Stimulated activated CD8-positive, alpha-beta memory T cell treated with anti-CD3 and anti-CD28 coated beads, Interleukin-4, amount 100 ng/mL, for 4 hours (primary cell): ENCODE measurements around the gene WFS1.

ENCODE experiments used
- DNase-seq, 2 donors: peaks; one replicate each; pipeline ENCODE4 v3.0.0-alpha.2; 2020; ENCODE audit warnings: low read depth in 2 of 2, low spot score in 1 of 2

Gene WFS1

DNA sequence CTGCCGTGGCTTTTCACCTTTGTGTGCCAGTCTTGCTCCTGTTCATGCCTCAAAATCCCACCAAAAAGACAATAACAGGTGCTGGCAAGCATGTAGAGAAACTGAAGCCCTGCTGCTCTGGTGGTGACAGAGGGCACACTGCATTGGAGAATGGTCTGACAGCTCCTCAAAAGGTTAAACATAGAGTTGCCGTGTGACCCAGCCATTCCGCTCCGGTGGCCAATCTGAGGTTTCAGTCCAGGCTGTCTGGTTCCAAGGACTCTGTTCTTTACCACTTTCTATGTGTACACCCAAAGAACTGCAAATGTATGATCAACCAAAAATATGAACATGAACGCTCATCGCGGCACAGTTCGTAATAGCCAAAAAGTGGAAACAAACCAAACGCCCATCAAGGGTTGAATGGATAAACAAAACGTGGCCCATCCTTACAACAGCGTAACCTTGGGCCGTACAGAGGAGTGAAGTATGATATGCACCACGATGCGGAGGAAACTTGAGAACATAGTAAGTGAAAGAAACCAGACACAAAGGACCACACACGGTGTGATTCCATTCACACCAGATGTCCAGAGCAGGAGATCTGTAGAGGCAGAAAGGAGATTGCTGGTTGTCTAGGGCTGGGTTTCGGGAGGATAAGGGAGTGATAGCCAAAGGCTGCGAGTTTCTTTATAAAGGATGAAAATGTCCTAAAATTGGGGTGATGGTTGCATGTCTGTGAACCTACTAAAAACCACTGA lies 33.6 kb upstream of the WFS1 start:
- no peak for DNase-seq

DNA sequence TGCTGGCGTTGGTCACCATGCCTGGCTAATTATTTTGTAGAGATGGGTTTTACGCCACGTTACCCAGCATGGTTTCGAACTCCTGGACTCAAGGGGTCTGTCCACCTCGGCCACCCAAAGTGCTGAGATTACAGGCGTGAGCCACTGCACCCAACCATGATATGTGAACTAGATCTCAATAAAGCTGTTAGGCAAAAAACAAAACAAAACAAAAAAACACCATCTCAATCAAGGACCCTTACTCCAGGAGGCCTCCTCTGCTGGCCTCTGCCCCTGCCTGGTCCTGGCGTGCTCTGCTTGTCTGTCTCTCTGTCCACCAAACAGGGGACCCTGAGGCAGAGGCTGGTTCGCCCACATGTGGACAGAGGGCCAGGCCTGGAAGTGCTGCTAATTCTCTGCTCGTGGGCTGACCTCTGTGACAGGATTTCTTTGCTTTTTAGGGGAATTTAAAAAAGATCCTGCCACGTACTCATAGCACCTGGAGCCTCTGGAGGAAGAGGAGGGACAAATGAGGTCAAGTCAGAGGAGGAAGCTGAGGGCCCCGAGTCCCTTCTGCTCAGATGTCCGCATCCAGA lies 32.7 kb upstream of the WFS1 start:
- DNase-seq = no peak

DNA sequence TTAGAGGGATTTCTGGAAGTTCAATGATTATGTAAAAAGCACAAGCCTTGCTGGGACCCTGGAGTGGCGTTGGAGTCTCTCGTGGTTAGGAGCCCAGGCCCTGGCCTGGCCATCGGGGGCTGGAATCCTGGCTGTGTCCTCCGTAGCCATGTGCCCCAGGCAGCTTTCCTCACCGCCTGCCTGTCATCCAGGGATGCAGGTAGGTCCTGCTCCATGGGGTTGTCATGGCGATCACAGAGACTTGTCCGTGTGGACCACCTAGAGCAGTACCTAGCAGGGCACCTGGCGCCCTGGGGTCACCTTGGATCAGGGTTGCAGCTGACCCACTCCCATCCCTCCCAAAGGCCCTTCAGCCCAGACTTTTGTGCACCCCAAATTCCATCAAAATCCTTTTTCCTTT lies 30.2 kb upstream of the WFS1 start:
- DNase-seq = no peak

DNA sequence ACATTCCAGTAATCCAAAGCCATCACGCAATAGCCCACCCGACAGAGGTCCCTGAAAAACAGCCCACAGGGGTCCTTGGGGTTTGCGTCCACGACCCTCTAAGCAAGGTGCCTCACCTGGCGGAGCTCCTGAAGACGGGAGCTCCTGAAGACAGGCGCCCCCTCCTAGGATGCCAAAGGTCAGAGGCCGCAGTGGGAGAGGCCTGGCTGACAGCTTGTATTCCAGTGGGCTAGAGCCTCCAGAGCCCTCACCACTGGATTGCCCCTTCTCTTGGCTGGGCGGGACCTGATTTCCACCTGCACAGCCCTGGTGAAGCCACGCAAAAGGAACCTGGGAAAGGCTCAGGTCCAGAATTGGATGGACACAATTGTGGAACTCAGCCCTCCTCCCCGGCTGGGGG lies 29.7 kb upstream of the WFS1 start:
- DNase-seq = no peak

DNA sequence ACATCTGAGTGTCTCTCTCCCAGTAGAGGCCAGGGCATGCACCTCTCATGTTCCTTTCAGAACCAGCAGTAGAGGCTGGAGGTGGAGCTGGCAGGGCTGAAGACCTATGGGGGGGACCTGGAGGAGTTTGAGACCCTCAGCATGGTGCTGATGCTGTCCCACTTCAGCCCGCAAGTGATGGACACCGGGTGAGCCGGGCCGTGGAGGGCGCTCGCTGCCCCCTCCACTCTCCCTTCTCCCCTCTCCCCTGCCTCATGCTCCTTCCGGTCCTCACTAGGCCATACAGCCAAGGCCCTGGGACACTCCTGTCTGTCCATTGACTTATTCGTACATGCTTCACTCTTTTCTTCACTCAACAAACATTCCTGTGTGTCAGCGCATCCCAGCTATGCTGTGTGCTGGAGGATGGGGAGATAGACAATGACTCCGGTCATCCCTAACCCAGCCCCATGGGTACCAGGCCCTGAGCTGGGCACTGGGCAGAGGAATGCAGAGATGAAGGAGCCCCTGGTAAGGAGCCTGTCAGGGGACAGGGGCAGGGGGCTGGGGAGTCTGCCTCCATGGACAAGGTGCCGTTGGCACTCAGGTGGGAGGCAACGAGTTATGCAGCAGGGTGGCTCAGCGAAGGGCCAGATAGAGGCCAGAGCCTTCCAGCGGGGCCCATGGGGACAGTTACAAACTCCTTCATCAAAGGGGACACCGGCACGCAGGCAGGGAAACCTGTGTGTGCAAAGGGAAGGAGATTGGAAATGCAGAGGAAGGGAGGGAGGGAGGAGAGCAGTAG lies 28.4 kb upstream of the WFS1 start:
- DNase-seq = no peak

DNA sequence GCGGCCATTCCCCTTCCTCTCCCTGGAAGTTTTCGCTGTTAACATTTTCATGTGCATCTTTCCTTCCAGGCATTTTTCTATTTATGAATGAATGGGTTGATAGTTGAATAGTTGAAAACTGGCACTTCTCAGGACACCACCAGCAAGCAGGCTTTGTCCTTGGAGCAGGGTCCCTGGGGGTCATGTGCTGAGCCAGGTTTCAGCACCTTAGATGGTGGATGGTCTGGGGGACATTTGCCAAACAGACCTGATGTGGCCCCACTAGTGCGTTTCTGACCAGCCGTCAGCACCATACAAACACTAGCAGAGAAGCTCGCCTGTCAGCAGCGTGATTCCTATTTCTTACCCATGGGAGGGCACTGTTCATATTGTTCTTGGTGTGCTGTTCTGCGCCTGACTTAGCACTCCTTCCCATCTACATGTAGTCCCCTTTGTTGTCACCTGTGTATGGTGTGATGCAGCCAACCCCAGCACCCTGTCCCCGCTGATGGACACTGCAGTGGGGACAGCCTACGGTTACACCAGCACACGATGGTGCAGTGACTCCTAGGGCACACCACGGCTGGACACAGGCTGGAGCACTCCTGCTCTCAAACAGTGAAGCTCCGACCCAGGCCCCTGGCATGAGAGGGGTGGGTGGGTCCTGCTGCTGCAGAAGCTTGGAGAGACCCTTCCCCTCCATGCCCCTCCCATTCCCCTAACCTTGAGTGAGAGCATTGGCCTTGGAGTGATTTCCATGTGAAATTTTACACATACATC lies 27.2 kb upstream of the WFS1 start:
- DNase-seq = no peak

DNA sequence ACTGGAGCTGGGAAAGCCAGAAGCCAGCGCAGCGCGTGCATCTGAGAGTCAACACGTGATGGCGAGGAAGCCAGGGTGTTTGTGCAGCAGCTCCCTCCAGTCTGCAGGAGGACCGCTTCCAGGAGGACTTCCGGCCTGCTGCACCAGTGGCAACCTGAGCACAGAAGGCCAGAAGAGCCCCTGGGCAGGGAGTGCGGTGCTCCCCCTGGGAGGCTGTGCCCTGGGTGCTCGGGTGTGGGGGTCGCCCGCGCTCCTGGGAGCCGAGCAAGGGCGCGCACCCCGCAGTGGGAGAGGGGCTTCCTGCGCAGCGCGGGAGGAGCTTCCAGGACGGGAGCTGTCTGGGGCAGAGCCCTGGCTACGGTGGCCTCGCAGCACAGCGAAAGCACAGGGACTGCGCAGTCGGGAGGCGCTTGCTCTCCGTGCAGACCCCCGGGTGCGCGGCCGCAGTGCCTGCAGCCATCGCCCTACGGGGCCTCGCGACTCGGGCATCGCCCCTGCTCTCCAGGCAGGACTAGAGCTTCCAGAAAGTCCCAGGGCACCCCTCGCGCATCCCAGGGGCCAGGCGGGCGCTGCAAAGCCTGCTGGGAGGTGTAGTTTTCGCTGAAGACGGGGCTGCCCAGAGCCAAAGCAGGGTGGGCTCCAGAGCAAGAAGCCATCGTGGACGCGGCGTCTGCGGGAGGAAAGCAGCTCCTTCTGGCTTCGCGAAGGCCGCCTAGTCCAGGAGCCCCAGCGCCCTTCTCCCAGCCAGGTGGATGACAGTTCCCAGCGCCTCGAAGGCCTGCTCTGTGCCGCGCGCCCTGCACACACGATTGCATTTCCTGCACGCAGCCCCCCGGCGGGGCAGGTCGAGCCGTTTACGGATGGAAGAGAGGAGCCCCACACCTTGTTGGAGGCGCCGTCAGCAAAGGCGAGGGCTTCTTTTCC lies 24.1 kb upstream of the WFS1 start:
- no peak for DNase-seq

DNA sequence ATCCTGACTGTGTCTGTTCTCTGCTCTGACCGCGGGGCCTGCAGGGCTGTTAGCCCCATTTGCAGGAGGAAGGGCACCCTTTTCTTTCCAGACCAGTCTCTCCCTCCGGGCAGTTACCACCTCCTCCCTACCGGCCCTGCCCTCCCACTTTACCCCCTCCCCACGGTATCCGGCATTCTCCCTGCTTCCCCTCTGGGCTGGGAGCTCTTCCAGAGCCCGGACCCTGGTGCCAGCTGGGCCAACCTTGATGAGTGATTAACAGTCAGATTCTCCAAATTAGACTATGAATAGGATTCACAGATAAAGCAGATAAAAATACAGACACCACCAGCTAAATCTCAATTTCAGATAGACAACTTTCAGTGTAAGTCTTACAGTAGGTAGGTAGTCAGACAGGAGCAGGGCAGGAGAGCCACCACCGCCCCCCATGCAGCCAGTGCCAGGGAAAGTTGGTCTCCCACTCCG lies 23.4 kb upstream of the WFS1 start:
- no peak for DNase-seq

DNA sequence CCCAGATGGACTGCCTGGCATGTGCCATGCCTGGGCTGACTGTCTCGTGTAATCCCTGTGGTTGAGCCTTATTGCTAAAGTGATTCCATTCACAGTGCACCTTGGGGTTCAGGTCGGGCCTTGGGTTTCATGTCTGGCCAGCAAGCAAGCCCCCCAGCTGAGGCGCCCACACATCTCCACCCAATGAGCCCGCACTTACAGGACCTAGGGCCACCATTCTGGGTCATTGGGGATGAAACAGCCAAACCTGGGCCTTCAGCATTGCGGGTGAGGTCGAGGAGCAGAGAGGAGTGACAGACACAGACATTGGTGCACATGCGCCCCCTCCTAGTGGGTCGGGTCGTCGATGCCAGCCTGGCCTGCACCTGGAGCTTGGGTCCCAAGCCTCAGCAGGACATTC lies 21.3 kb upstream of the WFS1 start:
- no peak for DNase-seq

DNA sequence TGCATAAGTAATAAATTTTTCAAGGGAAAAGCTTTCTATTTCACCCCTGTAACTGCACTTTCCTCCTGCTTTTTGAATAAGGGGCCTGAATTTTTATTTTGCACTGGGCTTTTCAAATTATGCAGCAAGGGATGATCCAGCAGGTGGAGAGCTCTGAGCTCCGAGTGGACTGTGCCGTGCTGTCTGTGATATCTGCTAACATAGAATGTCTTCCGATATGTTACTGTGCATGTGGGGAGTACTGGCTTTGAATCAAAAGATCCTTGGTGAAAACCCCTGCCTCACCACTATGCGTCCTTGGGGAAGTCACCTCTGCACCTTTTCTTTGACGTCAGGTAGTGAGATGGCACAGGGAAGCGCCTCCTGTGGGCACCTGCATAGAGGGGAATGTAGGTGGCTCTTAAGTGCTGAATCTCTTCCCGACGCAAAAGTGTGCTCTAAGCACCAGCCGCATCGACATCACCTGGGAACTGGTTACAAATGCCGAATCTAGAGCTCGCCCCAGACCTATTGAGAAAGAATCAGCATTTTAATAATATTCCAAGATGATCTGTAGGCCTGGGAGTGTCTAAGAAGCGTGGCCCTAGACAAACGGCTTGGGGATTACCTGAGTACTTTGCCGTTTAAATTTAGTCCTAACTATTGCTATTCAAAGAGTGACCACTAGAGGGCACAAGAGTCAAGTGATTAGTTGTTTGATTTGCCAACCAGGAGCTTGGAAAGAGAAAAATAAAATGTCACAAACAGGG lies 19.2 kb upstream of the WFS1 start:
- no peak for DNase-seq

DNA sequence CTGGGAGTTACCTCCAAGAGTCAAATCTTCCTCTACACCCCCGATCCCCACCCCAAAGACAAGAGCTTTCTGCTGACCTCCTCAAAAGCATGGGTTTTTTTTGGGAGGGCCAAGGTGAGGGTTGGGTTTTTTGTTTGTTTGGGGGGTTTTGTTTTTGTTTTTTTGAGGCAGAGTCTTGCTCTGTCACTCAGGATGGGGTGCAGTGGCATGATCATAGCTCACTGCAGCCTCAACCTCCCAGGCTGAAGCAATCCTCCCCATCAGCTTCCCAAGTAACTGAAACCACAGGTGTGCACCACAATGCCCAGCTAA lies 18.7 kb upstream of the WFS1 start:
- DNase-seq = no peak

DNA sequence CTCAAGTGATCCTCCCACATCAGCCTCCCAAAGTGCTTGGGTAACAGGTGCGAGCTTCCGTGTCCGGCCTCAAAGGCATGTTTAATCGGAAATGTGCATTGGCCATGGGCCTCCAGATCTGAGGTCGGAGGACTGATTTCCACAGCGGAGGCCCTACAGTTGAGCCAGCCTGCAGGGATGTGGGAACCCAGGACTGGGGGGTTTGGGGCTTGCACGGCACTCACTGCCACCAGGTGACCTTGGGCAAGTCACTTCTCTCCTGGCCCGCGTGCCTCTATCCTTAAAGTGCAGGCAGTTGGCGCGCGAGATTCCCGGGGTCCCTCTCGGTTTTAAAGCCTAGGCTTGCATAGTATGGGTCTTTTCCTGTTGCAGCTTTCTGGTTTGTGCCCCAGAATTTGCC lies 18.3 kb upstream of the WFS1 start:
- no peak for DNase-seq

DNA sequence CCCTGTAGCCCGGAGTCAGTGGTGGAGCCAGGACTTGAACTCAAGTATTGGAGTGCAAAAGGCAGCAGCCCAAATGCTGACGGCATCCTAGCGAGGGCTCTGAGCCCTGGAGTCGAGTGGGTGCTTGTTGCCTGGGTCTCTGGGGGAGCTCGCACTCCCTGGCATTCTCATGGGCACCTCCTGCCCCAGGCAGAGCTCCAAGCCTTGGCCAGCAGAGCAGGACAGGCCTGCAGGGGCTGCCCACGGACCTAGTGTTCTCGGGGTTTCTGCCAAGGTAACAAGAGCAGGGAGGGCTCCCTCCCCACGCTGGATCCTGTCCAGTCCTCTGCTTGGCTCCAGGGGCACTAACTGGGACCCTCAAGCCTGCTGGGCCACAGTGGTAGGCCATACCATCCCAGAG lies 17.6 kb upstream of the WFS1 start:
- DNase-seq = no peak

DNA sequence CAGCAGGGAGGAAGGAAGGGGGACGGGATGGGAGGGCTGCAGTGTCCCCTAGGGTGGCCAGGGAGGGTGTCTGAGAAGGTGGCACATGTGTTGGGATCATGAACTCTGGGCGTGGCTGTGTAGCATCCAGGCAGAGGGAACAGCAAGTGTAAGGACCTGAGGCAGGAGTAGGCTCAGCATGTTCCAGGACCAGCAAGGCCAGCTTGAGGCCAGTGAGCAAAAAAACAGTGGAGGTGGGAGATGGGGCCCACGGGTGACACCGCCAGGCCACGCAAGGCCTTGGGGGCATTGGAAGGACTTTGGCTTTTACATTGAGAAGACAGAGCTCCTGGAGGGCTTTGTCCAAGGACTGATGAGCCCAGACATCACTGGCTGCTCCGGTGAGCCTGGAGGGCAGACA lies 16.5 kb upstream of the WFS1 start:
- DNase-seq = no peak

DNA sequence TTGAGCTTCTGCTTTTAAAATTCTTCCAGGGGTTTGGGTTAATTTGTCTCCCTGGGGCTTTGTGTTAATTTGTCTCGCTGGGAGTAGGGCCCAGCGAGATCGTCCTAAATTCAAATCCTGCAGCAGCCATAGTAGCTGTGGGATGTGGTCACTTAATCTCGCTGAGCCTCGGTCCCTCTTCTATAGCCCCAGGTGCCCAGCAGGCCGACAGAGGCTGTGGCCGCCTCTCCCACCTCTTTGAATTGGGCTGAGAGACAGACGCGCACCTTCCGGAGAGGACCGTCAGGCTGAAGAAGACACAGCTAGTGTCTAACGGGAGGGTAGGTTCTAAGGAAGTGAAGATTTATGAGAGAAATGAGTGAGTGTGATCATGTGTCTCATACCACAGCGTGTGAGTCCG lies 15.7 kb upstream of the WFS1 start:
- no peak for DNase-seq

DNA sequence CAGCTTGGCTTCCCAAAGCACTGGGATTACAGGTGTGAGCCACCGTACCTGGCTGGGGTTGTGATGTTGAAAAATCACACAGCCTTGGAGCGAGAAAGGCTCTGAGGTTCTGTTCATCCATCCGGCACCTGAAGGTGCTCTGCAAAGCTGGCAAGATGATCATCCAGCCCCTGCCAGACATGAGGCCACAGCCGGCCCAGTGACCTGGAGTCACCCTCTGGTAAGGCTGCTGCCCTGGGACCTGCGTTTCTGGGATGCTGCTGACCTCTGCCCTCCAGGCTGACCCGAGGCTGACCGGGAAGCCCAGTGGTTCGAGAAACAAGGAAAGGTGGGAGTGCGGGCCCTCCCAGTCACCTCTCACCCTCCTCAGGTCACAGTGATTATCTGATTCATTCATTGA lies 13.5 kb upstream of the WFS1 start:
- DNase-seq = no peak

DNA sequence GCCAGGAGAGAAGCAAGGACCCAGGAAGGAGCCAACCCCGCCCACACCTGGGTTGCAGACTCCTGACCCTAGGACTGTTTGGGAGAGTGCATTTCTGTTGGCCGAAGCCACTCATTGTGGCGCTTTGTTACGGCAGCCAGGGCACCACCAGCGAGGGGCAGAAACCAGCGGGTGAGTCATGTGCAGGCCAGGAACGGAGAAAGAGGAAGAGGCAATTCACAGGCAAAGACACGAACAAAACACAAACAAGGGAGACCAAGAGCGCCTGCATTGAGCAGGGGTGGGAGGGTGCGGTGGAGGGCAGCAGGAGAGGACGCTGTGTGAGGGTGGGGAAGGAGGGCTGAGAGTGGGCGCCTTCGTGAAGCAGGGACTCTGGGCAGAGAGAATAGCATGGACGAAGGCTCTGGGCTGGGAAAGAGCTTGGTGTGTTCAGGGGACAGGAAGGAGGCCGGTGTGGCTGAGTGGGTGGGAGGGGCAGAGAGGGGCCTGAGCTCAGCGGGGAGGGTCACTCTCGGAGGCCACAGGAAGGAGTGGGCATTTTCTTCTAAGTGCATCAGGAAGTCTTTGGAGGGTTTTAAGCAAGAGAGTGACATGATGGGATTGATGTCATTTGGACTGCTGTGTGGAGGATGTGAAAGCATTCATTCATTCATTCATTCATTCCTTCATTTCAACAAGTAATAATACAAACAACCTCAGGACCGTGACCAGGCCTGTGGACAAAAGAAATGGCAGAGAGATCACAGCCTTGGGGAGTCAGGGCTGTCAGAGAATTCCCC lies 12.2 kb upstream of the WFS1 start:
- no peak for DNase-seq

DNA sequence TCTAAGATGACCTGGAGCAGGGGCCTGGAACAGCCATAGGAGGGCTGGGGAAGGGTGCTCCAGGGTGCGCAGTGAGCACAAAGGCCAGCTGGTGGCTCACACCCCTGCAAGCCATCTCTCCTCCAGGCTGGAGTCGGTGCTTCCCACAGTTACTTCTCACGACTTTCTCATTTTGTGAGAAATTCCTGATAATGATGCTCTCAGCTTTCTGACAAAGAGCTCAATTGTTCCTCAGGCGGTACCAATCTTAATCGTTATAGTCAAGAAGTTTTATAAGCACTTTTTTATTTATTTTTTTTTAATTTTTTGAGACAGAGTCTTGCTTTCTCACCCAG lies 11.7 kb upstream of the WFS1 start:
- DNase-seq = no peak

DNA sequence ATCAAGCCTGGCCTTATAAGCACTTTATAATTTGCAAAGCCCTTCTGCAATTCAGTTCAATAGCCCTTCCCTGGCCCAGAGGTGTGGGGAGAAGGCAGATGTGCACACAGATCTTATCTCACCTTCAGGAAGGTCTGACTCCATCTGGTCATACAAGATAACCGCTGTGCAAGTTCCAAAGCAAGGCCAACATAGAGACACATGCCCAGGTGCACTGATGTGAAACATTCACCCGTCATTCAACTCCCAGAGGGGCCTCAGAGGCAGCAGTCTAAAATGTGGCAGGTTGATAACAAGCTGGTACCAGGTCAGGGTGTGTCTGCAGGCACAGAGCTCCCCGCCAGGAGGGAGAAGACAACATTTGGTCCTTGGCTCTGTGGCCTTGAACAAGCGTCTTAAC lies 10.9 kb upstream of the WFS1 start:
- no peak for DNase-seq
